SH-SY5Y (cell line): ENCODE data around the gene KCNQ5.

Experiments used
- GATA2 ChIP-seq: IDR thresholded peaks from 2 replicates; pipeline ENCODE4 v1.6.1; 2011; ENCODE audit warnings: mild to moderate bottlenecking, low read depth, low read length
- GATA3 ChIP-seq: IDR thresholded peaks from 2 replicates; pipeline ENCODE4 v1.6.1; 2011; ENCODE audit warnings: low read depth, mild to moderate bottlenecking, low read length, moderate library complexity

GRCh38 chr6:73240730-73241129 lies 618.9 kb downstream of the KCNQ5 start:
- TF ChIP-seq GATA2 (no peak), GATA3 (no peak)
